Lower leg skin (tissue), 3 donors: ENCODE data around the gene PSMA8.

ENCODE experiments used
- CTCF ChIP-seq, 3 donors: fragments of 450-650 bp; IDR thresholded peaks; one replicate each; pipeline ENCODE4 v1.5.1; 2016; ENCODE audit warnings: antibody characterized with exemption in 3 of 3, mild to moderate bottlenecking in 3 of 3, moderate library complexity in 2 of 3
- POLR2A ChIP-seq, 2 donors: fragments of 450-650 bp; IDR thresholded peaks; one replicate each; pipeline ENCODE4 v1.6.1; 2016 to 2017; ENCODE audit warnings: antibody characterized with exemption in 2 of 2, mild to moderate bottlenecking in 1 of 2, moderate library complexity in 1 of 2

- no peak for TF ChIP-seq CTCF (IDR thresholded peaks at IDR 0.05)
- TF ChIP-seq POLR2A (IDR thresholded peaks at IDR 0.05), result no peak
Measured at GRCh38 chr18:26183395-26184112, 49.9 kb downstream of the PSMA8 start.
